GM19328 (cell line): ENCODE measurements around the gene RAI1.
"Not testable (repeated sequence)": the region's sequence is repeated elsewhere in the genome, so short reads cannot be mapped to it uniquely, and the experiment has no call there.

Source experiments
- ATAC-seq: cut with Tn5 transposase; IDR thresholded peaks from one replicate; pipeline ENCODE4 v1.9.1; 2021; ENCODE audit warnings: mild to moderate bottlenecking, moderate library complexity; ENCODE audit not compliant: unreplicated experiment

RAI1 gene

DNA sequence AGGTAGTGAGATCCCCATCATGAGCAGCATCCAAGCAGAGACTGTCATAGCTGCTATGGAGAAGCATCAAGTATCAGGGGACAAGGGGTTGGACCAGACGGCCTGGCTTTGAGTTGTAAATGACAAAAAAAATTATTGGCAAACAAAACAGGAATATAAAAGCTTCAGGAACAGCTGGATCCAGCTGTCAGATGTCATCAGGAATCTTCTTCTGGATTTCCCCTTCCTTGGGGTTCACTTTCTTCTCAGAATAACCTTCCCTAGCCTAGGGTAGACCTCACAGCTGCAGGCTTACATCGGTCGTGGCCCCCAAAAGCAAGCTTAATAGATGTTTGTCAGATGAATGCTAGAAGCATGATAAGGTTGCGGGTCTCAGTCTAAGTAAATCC is 17.2 kb upstream of the RAI1 start:
- ATAC-seq = no peak

GRCh38 chr17:17665255-17665654 is 16.0 kb upstream of the RAI1 start:
- no peak for ATAC-seq

DNA sequence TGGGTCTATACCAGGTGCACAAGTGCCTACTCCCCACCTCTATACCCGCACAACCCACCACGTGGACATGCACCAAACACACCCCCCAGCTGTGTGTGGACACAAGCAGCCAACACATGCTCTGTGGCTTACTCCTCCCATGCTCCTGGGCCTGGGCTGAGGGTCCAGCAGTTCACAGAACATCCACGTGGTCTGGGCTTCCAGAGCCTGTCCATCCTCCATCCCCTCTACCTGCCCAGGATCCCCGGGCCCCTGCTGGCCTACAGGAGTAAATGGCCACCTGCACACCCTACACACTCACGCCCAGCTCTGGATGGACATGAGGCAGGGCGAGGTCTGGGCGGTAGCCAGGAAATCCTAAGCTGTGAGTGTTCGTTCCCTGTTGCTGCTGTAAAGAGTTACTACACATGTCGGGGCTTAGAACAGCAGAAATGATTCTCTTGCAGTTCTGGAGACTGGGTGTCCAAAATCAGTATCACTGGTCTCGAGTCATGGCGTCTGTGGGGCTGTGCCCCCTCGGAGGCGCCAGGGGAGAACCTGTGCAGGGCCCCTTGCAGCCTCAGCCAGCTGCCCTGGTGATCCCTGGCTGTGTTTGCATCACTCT is 15.0 kb upstream of the RAI1 start:
- ATAC-seq = no peak

GRCh38 chr17:17667231-17667630 is 14.0 kb upstream of the RAI1 start:
- no peak for ATAC-seq

DNA sequence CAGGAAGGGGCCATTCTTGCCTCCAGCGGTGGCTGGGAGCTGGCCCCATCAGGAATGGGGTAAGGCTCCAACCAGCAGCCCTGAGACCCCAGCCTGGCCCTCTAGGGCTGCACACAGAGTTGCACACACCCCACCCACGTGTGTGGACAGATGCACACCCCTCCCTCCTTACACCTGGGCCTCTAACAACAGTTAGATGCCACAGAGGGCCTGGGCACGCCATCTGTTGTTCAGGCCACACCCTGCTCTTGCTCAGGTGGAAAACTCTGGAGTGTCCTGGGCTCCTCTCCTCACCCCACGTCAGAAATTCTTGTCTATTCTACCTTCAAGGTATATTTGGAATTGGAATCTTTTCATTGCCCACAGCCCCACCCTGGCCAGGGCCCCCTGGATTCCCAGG is 13.3 kb upstream of the RAI1 start:
- ATAC-seq = no peak

GRCh38 chr17:17668358-17668757 is 12.9 kb upstream of the RAI1 start:
- no peak for ATAC-seq

DNA sequence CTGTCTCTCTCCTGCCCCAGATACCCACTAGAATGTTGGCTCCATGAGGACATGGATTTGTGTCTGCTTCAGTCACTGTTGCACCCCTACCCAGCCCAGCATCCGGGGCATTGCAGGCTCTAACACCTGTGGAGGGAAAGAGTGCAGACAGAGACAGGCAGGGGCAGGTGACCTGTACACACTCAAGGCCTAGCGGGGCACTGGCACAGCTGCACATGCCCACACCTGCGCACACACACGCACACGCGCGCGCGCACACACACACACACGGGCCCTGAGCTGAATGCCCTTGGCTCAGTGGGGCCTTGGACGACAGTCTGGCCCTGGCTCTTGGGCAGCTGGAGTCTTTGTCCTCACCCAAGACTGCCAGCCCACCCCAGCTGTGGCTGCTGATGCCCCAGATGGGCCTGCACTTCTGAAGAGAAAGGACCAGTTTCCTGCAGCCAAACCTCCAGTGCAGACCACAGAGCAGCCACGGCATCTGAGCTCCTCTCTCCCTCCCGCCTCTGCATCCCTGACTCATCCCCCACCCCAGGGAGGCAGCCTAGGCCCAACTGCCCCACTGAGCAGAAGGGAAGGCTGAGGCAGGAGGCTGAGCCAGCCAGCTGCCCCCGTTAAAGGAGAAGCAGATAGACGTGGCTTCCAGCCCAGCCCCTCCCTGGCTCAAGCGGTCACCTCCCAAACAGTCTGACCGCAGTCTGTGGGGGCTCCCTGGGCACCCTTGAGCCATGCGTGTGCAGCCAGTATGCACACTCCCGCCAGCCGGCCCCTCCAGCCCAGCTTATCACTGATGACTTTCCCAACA is 12.3 kb upstream of the RAI1 start:
- ATAC-seq = no peak

- ATAC-seq = no peak
Observed at GRCh38 chr17:17669580-17670235, 11.6 kb upstream of the RAI1 start.

GRCh38 chr17:17670701-17671305 is 10.5 kb upstream of the RAI1 start:
- ATAC-seq = no peak

DNA sequence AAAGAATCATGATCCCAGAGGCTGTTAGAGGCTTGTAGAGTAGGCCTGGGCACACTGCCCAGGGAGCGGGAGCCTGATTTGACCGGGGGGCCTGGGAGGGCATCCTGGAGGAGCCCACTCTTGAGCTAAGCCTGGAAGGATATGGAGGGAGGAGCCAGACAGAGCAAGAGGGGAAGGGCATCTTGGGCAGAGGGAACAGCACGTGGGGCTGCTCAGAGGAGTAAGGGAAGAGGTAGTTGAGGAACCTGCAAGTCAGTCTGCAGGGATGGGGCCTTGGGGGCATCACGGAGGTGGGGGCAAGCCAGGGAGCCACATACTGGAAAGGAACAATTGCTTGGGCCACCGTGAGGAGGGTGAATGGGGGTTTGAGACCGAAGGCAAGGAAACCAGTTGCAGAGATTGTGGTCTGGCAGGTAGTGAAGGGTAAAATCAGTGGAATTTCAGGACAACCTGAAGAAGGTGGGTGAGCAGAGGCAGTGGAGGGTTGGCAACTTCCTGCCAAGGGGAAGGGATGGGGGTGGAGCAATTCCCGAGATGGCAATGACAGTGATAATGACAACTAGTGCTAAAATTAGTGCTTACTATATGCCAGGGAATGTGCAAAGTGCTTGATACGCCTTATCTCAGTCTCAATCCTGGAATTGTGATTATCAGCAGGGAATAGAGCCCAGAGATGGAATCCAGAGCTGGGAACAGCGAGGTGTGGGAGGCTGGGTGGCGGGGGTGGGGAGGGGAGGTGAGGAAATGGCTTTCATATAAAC is 9.7 kb upstream of the RAI1 start:
- ATAC-seq = no peak

DNA sequence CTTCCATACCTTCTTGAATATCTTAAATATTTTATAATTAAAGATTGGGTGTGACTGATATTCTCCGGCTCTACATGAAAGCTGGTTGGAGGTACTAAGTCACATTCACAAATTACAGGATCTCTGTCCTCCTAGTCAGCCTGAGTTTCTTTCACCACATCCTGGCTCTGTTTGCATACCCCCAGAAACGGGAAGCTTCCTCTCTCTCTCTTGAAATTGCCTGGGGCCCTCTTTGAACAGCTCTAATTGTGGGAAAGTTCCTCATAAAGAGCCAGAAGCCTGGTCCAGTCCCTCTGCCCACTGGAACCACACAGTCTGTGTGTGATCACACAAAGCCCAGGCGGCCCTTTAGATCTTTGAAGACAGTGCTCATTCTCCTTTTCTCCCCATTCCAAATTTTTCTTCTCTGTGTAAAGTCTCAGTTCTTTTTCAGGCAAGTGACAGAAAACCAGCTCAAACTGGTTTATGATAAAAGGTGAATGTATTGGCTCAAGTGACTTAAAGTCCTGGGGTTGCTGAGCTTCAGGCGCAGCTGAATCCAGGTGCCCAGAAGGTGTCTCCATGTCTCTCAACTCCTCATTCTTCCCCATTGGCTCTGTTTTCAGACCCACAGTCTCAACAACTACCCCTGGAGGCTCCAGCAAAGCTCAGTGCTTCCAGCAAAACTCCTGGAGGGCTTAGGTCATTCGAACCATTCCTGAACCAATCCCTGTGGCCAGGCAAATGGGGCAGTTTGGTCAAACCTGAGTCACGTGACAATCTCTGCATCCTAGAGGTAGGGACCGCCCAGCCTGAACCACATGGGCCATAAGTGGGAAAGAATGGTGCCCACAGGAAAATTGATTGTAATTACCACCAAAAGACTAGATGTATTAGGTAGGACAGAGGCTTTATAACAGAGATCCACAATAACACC is 8.5 kb upstream of the RAI1 start:
- ATAC-seq = no peak

GRCh38 chr17:17675416-17675815 is 5.8 kb upstream of the RAI1 start:
- no peak for ATAC-seq

- ATAC-seq = no peak
Observed at GRCh38 chr17:17675925-17676534, 5.2 kb upstream of the RAI1 start.

DNA sequence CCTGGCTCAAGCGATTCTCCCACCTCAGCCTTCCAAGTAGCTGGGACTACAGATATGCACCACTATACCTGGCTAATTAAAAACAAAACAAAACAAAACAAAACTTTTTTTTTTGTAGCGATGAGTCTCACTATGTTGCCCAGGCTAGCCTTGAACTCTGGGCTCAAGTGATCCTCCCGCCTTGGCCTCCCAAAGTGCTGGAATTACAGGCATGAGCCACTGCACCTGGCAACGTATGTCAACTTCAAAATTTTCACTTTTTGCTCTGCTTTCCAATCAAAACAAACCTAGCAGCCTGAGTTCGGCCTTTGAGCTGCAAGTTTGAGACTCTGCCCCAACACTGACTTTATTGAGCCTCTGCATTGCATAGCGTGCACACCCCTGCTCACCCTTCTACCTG is 4.5 kb upstream of the RAI1 start:
- ATAC-seq = no peak

DNA sequence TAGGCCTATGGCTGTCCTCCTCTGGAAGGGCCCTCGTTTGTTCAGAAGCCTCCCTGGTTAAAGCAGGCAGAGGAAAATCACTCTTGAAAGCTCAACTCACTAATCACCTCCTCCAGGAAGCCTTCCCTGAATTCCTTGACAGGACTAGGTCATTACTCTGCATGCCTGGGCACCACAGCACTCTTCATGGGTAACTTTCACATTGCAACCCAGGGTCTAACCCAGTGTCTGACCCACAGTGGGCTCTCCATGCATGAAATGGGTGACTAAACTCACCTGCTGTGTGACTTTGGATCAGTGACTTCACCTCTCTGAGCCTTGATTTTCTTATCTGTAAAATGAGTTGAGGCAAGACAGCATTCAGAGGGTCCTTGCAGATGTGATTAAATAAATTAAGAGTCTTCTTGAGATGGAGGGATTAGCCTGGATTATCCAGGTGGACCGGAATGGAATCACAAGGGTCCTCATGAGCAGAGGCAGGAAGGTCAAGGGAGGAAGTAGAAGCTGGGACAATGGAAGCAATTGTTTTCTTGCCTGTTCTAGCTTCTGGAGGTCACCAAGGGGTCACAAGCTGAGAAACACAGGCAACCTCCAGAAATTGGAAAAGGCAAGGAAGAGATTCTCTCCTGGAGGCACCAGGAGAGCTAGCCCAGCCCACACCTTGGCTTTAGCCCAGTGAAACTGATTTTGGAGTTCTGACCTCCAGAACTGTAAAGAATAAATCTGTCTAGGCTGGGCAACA is 3.8 kb upstream of the RAI1 start:
- no peak for ATAC-seq

DNA sequence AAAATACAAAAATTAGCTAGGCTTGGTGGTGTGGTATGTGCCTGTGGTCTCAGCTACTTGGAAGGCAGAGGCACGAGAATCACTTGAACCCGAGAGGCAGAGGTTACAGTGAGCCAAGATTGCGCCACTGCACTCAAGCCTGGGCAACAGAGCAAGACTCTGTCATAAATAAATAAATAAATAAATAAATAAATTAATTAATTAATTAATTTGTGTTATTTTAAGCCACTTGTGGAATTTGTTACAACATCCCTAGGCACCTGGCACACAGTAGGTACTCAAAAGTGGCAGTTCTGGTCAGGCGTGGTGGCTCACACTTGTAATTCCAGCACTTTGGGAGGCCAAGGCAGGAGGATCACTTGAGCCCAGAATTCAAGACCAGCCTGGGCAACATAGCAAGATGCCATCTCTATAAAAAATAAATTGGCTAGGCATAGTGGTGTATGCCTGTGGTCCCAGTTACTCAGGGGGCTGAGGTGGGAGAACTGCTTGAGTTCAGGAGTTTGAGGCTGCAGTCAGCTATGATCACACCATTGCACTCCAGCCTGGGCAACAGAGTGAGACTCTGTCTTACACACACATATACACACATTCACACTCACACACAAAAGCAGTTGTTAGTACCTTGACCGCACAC is 3.1 kb upstream of the RAI1 start:
- not testable (repeated sequence) for ATAC-seq

DNA sequence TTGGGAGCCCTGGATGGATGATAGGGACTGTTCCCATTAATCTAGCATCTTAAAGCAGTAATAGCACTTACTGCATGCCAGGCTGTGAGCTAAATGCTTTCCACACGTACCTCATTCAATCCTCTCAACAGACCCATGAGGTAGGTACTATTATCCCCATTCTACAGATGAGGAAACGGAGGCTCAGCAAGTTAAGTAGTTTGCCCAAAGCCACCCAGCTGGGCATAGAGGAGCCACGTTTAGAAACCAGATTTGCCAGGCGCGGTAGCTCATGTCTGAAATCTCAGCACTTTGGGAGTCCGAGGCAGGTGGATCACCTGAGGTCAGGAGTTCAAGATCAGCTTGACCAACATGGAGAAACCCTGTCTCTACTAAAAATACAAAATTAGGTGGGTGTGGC is 2.0 kb upstream of the RAI1 start:
- no peak for ATAC-seq

GRCh38 chr17:17679748-17680147 is 1.5 kb upstream of the RAI1 start:
- ATAC-seq = no peak
